HTERT RPE-1 (cell line): ENCODE measurements around the gene AKAP6.

ENCODE experiments used
- in situ Hi-C: fragments of 300-500 bp; cut with MboI; formaldehyde crosslinking; loops from 4 replicates; pipeline ENCODE4 v1.14.3; 2020; ENCODE audit warnings: low sequenced_read_pairs

The AKAP6 gene

GRCh38 chr14:32403688-32404087 is 74.6 kb downstream of the AKAP6 start:
- in situ Hi-C loops = no loop called here

- in situ Hi-C loops = no loop called here
Measured at GRCh38 chr14:32404784-32405573, 75.9 kb downstream of the AKAP6 start.

DNA sequence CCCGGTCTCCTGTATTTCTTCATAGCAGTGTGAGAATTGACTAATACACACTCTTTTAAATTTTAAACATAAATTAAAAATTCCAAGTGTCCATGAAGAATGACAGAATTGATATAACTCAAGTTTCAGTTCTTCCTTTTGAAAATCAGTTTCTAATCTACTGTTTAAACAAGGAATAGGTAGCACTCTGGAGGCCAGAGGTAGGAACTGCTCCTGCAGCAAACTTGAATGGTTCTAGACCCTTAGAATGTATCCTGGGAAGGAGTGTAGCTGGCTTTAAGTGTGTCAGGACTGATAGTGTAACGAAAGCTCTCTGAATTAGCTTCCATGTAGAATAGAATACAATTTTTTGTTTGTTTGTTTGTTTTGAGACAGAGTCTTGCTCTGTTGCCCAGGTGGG is 76.8 kb downstream of the AKAP6 start:
- in situ Hi-C loops = no loop called here

DNA sequence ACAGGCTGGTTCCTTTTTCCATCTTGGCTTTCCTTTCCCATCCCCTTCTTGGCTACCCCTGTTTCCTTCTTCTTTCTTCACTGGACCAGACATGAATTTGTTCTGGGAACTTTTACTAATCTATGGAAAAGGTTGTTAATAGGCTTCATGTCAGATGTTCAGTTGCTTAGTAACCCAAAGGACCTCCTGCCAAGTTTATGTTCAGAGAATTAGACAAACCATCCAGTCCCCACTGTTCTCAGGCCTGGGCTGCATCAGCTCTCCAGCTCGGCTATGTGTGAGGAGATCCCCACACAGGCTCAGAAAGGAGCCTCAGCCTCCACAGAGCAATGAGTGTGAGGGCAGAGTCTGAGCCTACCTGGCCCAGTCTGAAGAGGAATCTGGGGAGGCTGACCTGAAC is 78.0 kb downstream of the AKAP6 start:
- in situ Hi-C loops = no loop called here

GRCh38 chr14:32408018-32408417 is 78.9 kb downstream of the AKAP6 start:
- in situ Hi-C loops = no loop called here

GRCh38 chr14:32412103-32412502 is 83.0 kb downstream of the AKAP6 start:
- in situ Hi-C loops = no loop called here

- in situ Hi-C loops = no loop called here
Measured at GRCh38 chr14:32412532-32412931, 83.4 kb downstream of the AKAP6 start.

- in situ Hi-C loops = no loop called here
Measured at GRCh38 chr14:32413967-32414640, 85.0 kb downstream of the AKAP6 start.

DNA sequence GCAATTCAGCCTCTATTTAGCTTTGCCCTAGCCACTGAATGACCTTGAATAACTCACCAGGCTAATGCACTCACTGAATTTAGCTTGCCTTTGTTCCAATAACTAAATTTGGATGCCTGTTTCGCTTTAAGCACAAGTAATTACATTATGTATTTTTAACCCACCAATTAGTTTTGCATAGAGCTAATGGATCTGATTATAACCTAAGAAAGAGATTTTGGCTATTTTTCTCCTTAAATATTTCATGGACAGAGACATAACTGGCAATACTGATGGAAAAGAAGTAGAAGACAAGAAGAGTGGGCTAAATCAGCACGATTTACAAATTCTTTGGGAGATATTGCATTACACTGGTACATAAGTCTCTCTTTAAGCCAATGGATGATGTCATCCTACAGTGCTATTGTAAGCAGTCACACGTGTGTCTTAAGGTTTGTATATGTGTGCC is 85.7 kb downstream of the AKAP6 start:
- in situ Hi-C loops = no loop called here

DNA sequence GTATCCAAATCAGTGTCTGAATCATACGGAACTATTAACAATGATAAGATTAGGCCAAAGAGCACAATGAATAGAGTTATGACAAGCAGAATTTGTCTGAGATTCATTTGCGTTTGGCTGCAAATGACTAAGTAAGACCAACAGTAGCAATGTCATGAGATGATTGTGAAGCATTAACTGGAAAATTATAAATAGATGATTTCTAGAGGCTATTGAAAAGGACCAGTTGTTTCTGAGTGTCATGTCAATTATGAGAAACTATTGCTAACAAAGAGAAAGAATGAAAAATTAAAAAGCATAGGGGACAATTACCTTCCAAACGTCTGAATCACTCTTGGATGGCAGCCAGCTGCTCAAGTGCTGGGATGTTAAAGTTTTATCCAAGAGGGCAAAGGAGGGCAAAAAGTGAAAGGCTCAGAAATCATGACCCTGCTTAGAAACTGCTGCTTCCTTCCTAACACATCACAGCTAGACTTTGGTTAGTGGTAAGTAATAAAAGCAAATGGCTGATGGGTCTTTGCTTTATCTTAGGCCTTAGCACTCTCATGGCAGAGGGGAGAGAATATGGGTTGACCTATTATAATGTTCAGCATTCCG is 89.0 kb downstream of the AKAP6 start:
- in situ Hi-C loops = no loop called here

GRCh38 chr14:32419429-32419828 is 90.3 kb downstream of the AKAP6 start:
- in situ Hi-C loops = no loop called here

DNA sequence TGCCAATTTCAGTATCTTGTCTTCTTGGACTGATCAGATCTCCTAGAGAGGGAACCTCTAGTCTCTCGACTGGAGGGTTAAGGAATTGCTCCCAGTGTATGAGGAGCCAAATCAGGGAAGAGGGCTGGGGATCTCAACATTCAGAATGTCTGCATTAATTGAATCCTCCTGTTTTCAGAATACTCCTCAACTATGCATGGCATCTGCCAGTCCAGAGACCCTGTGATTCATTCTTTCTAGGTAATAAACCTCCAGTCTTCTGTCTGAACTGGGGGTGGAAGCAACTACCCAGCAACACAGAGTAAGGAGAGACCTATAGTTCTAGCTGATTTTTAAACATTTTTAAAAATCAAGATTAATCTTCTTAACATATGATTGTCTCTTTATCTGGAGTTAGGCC is 92.7 kb downstream of the AKAP6 start:
- in situ Hi-C loops = no loop called here

DNA sequence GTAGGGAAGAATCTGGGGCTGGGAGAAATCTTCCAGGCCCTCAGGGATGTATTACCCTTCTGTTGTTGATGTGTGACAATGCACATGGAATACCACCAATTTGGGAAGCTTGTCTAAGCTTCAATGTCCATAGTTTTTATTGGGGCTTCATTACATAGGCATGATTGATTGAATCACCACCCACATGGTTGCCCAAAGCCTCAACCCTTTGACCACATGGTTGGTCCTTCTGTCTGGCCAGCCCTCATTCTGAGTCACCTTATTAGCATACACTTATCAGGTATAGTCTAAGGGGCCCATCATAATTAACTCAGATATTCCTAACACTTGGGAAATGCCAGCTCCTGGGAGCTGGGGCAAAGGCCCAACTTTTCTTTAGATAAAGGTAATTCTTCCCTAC is 93.3 kb downstream of the AKAP6 start:
- in situ Hi-C loops = no loop called here

DNA sequence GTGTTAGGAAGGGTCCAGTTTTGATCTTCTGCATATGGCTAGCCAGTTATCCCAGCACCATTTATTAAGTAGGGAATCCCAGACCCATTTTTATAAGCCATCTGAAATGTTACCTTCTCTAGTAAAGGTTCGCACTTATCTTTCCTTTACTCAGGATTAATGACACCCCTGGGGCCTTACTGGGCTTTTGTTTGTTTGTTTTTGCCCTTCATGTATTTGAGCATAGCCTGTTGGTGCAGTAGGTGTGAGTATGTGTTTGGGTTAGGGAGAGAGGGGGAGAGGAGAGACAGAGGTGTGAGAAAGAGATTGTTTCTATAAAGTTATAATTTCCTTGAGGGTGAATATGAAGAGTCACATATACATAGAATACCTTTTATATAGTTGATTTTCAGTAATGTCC is 96.9 kb downstream of the AKAP6 start:
- in situ Hi-C loops = no loop called here

DNA sequence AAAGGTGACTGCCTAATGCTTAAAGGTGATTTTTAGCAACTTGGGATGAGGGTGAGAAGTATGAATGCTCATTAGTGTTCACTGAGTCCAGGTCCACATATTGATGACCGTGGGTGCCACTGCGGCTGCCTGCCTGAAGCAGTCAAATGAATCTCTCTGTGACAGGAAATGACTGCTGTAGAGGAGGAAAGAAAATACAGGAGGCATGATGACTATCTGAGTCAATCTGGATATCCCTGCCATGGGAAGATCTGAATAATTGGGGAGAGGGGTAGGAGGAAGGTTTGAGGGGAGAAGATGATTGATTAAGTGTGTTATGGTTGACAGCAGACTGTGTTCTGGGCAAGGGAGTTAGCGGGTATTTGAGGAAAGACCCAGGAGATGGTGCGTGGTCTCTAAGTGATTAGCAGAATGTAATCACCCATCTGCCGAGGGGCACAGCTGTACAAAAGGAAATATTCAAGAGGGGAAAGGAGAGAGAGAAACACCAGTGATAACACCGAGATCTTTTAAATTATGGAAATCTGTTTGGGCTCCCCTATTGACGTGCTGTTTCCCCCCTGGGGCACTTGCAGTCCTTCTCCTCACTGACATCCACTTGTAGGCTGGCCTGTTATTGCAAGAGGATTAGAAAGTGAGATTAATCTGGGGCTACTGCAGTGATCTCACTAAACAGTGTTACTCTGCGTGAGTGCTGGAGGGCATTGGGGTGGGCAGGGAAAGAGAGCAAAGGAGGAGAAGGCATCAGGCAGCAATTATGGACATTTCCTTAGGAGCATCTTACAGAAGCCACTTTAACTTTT is 97.7 kb downstream of the AKAP6 start:
- in situ Hi-C loops = no loop called here

- in situ Hi-C loops = no loop called here
Measured at GRCh38 chr14:32427726-32428528, 98.8 kb downstream of the AKAP6 start.

GRCh38 chr14:32428875-32429274 is 99.8 kb downstream of the AKAP6 start:
- in situ Hi-C loops = no loop called here

- in situ Hi-C loops = no loop called here
Measured at GRCh38 chr14:32430326-32430725, 101.2 kb downstream of the AKAP6 start.

GRCh38 chr14:32432813-32433538 is 103.9 kb downstream of the AKAP6 start:
- in situ Hi-C loops = no loop called here

DNA sequence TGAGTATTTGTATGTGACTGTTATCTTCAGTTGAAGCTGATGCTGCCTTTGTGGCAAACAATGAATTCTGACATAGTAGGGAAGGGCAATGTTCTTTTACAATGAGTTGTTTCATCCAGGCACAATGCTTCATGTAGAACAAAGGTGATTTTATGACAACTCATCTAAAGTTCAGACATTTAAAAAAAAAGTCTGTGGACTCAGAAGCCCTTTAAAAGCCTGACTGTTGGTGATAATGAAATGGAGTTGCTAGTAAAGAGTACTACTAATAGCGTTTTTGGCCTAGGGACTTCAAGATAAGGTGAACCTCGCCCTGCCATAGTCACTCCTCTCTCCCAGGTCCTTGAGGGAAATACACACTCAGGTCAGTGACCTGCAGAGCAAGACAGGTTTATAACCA is 105.1 kb downstream of the AKAP6 start:
- in situ Hi-C loops = no loop called here
